Endothelial cell of umbilical vein (primary cell): Measurements from ENCODE around the gene MAML3. TPM values are rescaled to one million over a fixed set of nuclear protein-coding genes. Genes with fewer than 3 reads are reported as not detected.

Experiments
- BruUV-seq: library from RNA; stranded (reverse); fragments of 400-500 nt; replicated peaks from 2 replicates; lab custom pipeline; 2021; lab: Mats Ljungman, UMichigan
- CTCF ChIA-PET: fragments of 300-600, 350-600 bp; sonication (Branson Sonifier 250); formaldehyde crosslinking; loops from one replicate; lab custom pipeline; 2021; ENCODE audit warnings: antibody characterized with exemption, inconsistent platforms; lab: Charles Lee
- POLR2A ChIA-PET: fragments of 300-600, 350-600 bp; sonication (Branson Sonifier 250); formaldehyde crosslinking; loops from one replicate; lab custom pipeline; 2021; ENCODE audit warnings: antibody characterized with exemption, inconsistent platforms; lab: Charles Lee
- DNase-seq: peaks from one replicate; pipeline ENCODE4 v3.0.0-alpha.2; 2011; ENCODE audit warnings: low read depth, low spot score
- FAIRE-seq: peaks from 2 replicates; lab custom pipeline; 2011; peaks lifted over from hg19 to GRCh38; lab: Jason Lieb, UNC
- H2AFZ ChIP-seq: 2 replicates; pipeline ENCODE4 v1.6.0; 2012; ENCODE audit warnings: low read depth, low read length, control low read depth, inconsistent platforms
- H3K27ac ChIP-seq: 2 replicates; pipeline ENCODE4 v1.5.1; 2011; ENCODE audit warnings: low read depth, mild to moderate bottlenecking, control low read depth, low read length, moderate library complexity; ENCODE audit not compliant: insufficient read depth
- H3K27me3 ChIP-seq, 2 experiments: 2 replicates each; pipeline versions ENCODE4 v1.6.0 to v1.6.1; 2011; ENCODE audit warnings: low read length in 2 of 2, mixed read lengths in 1 of 2; ENCODE audit not compliant: control insufficient read depth in 2 of 2, insufficient read depth in 2 of 2
- H3K36me3 ChIP-seq, 2 experiments: 2 replicates in 1 of 2; 3 replicates in 1 of 2; pipeline ENCODE4 v1.5.1; 2011; ENCODE audit warnings: low read length in 2 of 2, mild to moderate bottlenecking in 1 of 2, moderate library complexity in 1 of 2; ENCODE audit not compliant: control insufficient read depth in 2 of 2, insufficient read depth in 2 of 2; ENCODE audit errors: extremely low read depth in 1 of 2
- H3K4me1 ChIP-seq: 3 replicates; pipeline ENCODE4 v1.5.1; 2011; ENCODE audit warnings: mild to moderate bottlenecking, low read length; ENCODE audit not compliant: control insufficient read depth, insufficient read depth; ENCODE audit errors: extremely low read depth
- H3K4me2 ChIP-seq: 2 replicates; pipeline ENCODE4 v1.6.1; 2011; ENCODE audit warnings: low read length, control low read depth, mixed read lengths; ENCODE audit not compliant: insufficient read depth
- H3K4me3 ChIP-seq, 3 experiments: fragments of 200-600 bp in 1 of 3; sonication (generic), shearing (Covaris generic) in 1 of 3; replicated peaks in 1 of 3; 2 replicates each; pipeline ENCODE4 v1.5.1; 2011 to 2016; ENCODE audit warnings: control low read depth in 3 of 3, low read length in 3 of 3, mild to moderate bottlenecking in 2 of 3, inconsistent platforms in 1 of 3, low read depth in 1 of 3, moderate library complexity in 1 of 3; ENCODE audit not compliant: insufficient read depth in 1 of 3
- H3K79me2 ChIP-seq: 2 replicates; pipeline ENCODE4 v1.6.0; 2012; ENCODE audit warnings: low read length, inconsistent platforms; ENCODE audit not compliant: control insufficient read depth, insufficient read depth
- H3K9ac ChIP-seq: replicated peaks from 2 replicates; pipeline ENCODE3; 2011; ENCODE audit warnings: low read length, control low read depth; ENCODE audit not compliant: insufficient read depth; ENCODE audit errors: extremely low read depth
- H3K9me1 ChIP-seq: replicated peaks from 3 replicates; pipeline ENCODE4 v1.6.0; 2011; ENCODE audit warnings: mild to moderate bottlenecking, low read length; ENCODE audit not compliant: control insufficient read depth, insufficient read depth; ENCODE audit errors: extremely low read depth
- H3K9me3 ChIP-seq: replicated peaks from 2 replicates; pipeline ENCODE4 v1.5.1; 2012; ENCODE audit warnings: low read length, inconsistent platforms; ENCODE audit not compliant: control insufficient read depth, insufficient read depth
- H4K20me1 ChIP-seq: replicated peaks from 2 replicates; pipeline ENCODE3; 2011; ENCODE audit warnings: mild to moderate bottlenecking, low read length; ENCODE audit not compliant: control insufficient read depth, insufficient read depth; ENCODE audit errors: extremely low read depth
- CTCF ChIP-seq, 2 donors: IDR thresholded peaks; 1 replicate in 1 of 2; 2 replicates in 1 of 2; pipeline ENCODE4 v1.5.1; 2011; ENCODE audit warnings: low read length in 2 of 2, mild to moderate bottlenecking in 2 of 2, moderate library complexity in 2 of 2, control low read depth in 1 of 2, inconsistent platforms in 1 of 2, low read depth in 1 of 2; ENCODE audit not compliant: insufficient read depth in 1 of 2; ENCODE audit errors: extremely low read depth in 1 of 2
- EZH2 ChIP-seq: IDR thresholded peaks from 2 replicates; pipeline ENCODE4 v1.6.1; 2012; ENCODE audit warnings: borderline replicate concordance, low read depth, mild to moderate bottlenecking, moderate library complexity, low read length, inconsistent platforms; ENCODE audit not compliant: severe bottlenecking
- FOS ChIP-seq: IDR thresholded peaks from 2 replicates; pipeline ENCODE4 v1.6.1; 2011; ENCODE audit warnings: mild to moderate bottlenecking, low read length, moderate library complexity, borderline replicate concordance; ENCODE audit not compliant: insufficient read depth
- GATA2 ChIP-seq: IDR thresholded peaks from 2 replicates; pipeline ENCODE4 v1.7.0; 2011; ENCODE audit warnings: low read depth, mild to moderate bottlenecking, moderate library complexity, mixed read lengths, low read length; ENCODE audit not compliant: insufficient read length, insufficient read depth
- JUN ChIP-seq: IDR thresholded peaks from 2 replicates; pipeline ENCODE4 v1.6.1; 2011; ENCODE audit warnings: borderline replicate concordance, low read depth; ENCODE audit not compliant: insufficient read length, insufficient read depth
- MYC ChIP-seq: IDR thresholded peaks from one replicate; pipeline ENCODE4 v1.6.1; 2011; ENCODE audit warnings: mild to moderate bottlenecking, low read depth, low read length
- POLR2A ChIP-seq: IDR thresholded peaks from 2 replicates; pipeline ENCODE4 v1.6.1; 2012; ENCODE audit warnings: low read depth, mild to moderate bottlenecking, control low read depth, low read length
- POLR2AphosphoS5 ChIP-seq: IDR thresholded peaks from 2 replicates; pipeline ENCODE4 v1.6.1; 2012; ENCODE audit warnings: low read depth, mild to moderate bottlenecking, control low read depth, low read length, moderate library complexity; ENCODE audit not compliant: insufficient read depth
- dilution Hi-C: fragments of 300-500 bp; cut with MboI; formaldehyde crosslinking; loops from one replicate; pipeline ENCODE4 v1.15.0; 2019; ENCODE audit warnings: low sequenced_read_pairs; ENCODE audit not compliant: extremely low pct_ligation_motif_present
- intact Hi-C: fragments of 100-400 bp; cut with micrococcal nuclease; formaldehyde crosslinking; loops from one replicate; pipeline ENCODE4 v1.10.0; 2022
- polyA plus RNA-seq, 4 experiments: library from polyadenylated mRNA; depleted of rRNA in 3 of 4; stranded (reverse) in 3 of 4; unstranded in 1 of 4; fragments of >200 nt; gene quantifications; 2 replicates each; pipeline versions ENCODE4 v1.2.1 to v1.2.3, GENCODE V29; 2011 to 2012; ENCODE audit warnings: missing spikeins in 1 of 4
- total RNA-seq: library from RNA; stranded (reverse); gene quantifications from 2 replicates; pipeline ENCODE4 v1.2.3, GENCODE V29; 2021
- TF ChIP-seq, protein P1 (sequence below): IDR thresholded peaks from 2 replicates; pipeline ENCODE4 v1.6.1; 2011; ENCODE audit not compliant: insufficient read depth, insufficient read length

MAML3 gene
- total and polyA plus RNA-seq, 2 donors (not counting 3 experiments of a cell fraction or from before 2014, with no cell fraction given): 14.0 to 20.3 TPM

DNA sequence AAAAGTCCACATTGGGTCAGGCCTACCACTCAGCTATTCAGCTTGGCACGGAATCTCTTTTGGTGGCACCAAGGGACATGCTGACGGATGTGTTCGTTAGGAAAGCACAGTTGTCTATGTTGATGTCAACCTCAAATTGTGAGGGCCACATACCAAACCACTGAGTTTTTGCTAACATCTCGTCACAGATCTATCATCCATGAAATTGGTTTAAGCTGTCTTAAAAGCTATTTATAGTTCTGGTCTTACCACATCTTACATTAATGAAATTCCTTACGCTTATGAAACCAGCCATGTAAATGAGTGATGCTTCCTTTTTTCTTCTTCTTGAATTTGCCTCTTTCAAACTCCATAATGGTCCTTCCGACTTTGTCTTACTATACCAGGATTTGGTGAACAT, 386.8 kb downstream of the MAML3 start:
- no TSS peak for BruUV-seq
- CTCF ChIA-PET: interaction anchor here (1.4 kb wide), 1 partner anchor 62 kb away, joined by 4 read pairs; no protein-coding TSS in a partner anchor
- POLR2A ChIA-PET: no interaction called here
- FAIRE-seq: no peak
- no peaks in the 10 kb centered on the region for H3K9me3 ChIP-seq
- dilution Hi-C loops (no loop called here), intact Hi-C loops (no loop called here)
- no peak overlapping the region for H3K27ac ChIP-seq
- H3K79me2 ChIP-seq: no peaks in the 10 kb centered on the region
- no peak overlapping the region for H3K9ac ChIP-seq
- H3K36me3 ChIP-seq: no peaks in the 10 kb centered on the region
- TF ChIP-seq, protein P1, sequence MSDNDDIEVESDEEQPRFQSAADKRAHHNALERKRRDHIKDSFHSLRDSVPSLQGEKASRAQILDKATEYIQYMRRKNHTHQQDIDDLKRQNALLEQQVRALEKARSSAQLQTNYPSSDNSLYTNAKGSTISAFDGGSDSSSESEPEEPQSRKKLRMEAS: no peak
- TF ChIP-seq MYC (no peak), GATA2 (no peak), POLR2AphosphoS5 (no peak), EZH2 (no peak), CTCF (IDR thresholded peaks at IDR 0.05; ENCODE audit: extremely low read depth in 1 of 2, insufficient read depth in 1 of 2, low read depth in 1 of 2, low read length in 2 of 2) (no peak), POLR2A (no peak), FOS (no peak), JUN (no peak)
- no peak overlapping the region for H2AFZ ChIP-seq
- H4K20me1 ChIP-seq: no peaks in the 10 kb centered on the region
- peaks cover 32% of the 10 kb centered on the region for H3K4me1 ChIP-seq
- H3K27me3 ChIP-seq: no peaks in the 10 kb centered on the region
- H3K9me1 ChIP-seq: no peaks in the 10 kb centered on the region
- no peak for DNase-seq
- H3K4me2 ChIP-seq: no peak overlapping the region
- no peak overlapping the region for H3K4me3 ChIP-seq
